CD4-positive, alpha-beta T cell treated with Interleukin-10 for 1 hour (primary cell): ENCODE measurements around the gene RALGAPB.

ENCODE experiments used
- DNase-seq: peaks from one replicate; pipeline ENCODE4 v3.0.0-alpha.2; 2020

RALGAPB gene

DNA sequence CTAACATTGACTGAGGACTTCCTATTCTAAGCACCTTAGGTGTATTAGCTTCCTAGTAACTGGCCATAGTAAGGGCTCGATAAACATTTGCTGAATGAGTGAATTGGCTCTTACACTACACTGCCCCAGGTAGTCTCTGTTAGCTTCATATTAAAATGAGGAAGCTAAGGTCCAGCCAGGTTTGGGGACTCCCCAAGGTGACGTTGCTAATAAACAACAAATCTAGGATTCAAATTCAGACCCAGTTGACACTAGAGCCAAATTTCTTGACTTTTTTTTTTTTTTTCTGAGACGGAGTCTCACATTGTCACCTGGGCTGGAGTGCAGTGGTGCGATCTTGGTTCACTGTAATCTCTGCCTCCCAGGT, 145.2 kb downstream of the RALGAPB start:
- no peak for DNase-seq

DNA sequence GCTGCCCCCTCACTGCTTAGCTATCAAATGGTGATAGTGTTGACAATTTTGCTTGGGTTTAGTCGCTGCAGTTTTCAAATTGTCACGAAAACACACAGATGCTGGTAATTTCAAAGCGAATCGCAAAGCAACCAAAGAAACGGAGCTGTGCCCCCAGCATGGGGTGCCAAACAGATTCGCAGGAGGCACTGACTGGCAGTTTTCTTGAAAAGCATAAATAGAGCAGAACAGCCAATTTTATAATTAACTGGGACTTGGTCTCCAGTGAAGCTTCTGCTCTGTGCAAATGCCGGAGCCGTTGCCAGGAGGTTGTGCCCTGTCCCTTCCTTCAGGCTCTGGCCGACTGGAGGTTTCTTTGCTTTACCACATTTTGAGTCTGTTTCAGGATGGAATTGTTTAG, 147.8 kb downstream of the RALGAPB start:
- DNase-seq: no peak

DNA sequence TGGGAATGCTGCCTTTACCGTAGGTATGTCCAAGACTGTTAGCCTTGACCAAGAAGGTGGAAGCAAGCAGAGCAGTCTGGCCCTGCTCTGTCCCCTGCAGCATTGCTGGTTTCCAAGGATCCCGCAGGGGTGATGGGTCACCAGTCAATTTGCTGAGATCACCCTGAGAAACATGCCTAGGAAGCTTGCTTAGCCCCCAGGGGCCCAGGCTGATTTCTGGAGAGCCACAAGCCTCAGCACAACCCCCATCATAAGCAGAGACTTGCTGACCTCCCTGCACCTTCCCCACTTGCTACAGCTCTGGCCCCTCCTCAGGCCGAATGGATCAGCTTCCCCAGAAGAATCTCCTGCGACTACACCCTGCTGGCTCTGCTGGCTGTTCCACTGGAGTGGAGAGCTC, 150.4 kb downstream of the RALGAPB start:
- DNase-seq: no peak

DNA sequence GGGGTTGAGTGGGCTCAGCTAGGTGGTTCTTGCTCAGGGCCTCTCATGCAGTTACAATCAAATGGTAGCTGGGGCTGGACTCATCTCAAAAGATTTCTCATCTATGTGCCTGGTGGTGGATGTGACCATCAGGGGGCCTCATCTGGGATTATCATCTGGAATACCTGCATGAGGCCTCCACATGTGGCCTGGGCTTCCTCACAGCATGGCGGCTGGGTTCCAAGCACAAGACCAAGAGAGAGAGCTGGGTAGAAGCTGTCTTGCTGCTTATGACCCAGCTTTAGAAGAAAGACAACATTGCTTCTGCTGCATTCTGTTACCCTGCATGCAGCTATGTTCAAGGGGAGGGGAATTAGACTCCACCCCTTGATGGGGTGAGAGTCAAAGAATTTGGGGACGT, 151.4 kb downstream of the RALGAPB start:
- DNase-seq: no peak

DNA sequence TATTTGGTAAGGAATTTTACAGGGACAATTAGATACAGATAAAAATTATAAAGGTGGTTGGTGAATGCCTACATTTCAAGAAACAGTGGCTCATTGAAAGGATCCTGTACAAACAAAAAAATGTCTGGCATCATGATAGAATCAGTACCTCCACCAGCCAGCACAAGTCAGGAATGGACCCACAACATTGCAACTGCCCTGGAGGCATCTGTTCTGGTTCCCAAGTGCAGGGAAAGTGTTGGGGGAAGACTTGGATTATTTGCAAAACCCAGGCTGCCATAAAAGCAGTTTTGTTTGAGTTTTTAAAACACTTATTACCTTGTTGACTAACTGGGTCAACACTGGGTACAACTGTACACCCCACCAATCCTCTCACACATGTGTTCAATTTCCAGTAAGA, 153.3 kb downstream of the RALGAPB start:
- DNase-seq: no peak

DNA sequence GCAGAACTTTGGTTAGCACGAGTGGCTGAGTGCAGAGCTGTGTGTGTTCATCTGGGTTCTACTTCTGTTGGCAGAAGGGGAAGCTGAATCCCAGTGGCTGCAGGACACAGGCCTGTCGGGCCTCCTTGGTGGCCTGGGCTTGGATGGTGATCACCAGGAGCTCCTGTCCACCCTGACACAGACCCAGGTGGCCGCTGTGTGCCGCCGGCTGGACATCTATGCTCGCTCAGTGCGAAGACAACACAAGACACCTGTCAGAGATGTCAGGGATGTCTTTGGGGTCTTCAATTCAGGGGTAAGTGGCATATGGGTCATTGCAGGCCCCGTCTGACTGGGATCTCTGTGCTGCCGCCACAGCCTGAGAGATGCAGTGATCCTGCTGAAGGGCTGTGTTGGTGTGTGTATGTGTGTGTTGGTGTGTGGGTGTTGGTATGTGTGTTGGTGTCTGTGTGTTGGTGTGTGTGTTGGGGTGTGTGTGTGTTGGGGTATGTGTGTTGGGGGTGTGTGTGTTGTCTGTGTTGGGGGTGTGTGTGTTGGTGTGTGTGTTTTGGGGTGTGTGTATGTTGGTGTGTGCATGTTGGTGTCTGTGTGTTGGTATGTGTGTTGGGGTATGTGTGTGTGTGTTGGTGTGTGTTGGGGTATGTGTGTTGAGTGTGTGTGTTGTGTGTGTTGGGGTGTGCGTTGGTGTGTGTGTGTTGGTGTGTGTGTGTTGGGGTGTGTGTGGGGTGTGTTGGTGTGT, 154.4 kb downstream of the RALGAPB start:
- no peak for DNase-seq
